HEK293T (cell line): Measurements from ENCODE around the gene KLHL4.
"Not testable (repeated sequence)": the region's sequence is repeated elsewhere in the genome, so short reads cannot be mapped to it uniquely, and the experiment has no call there.

Experiments
- CTCF ChIA-PET: fragments of 350-600 bp; formaldehyde crosslinking; extraction: SDS; loops from one replicate; lab custom pipeline; 2021; ENCODE audit warnings: antibody characterized with exemption, inconsistent platforms; lab: Yijun Ruan, JAX
- POLR2A ChIA-PET: fragments of 350-600 bp; formaldehyde crosslinking; extraction: SDS; loops from one replicate; lab custom pipeline; 2020; ENCODE audit warnings: antibody characterized with exemption, inconsistent platforms; lab: Yijun Ruan, JAX
- DNase-seq: peaks from one replicate; pipeline ENCODE4 v3.0.0; 2012; ENCODE audit warnings: mixed read lengths; ENCODE audit errors: extremely low spot score
- ARNT ChIP-seq: fragments of 450-650 bp; IDR thresholded peaks from 2 replicates; pipeline ENCODE4 v1.6.1; 2017; ENCODE audit warnings: mild to moderate bottlenecking
- BHLHE40 ChIP-seq: fragments of 450-650 bp; IDR thresholded peaks from 2 replicates; pipeline ENCODE4 v1.6.1; 2016; ENCODE audit warnings: mild to moderate bottlenecking, moderate library complexity, borderline replicate concordance
- CTBP1 ChIP-seq: fragments of 450-650 bp; IDR thresholded peaks from 2 replicates; pipeline ENCODE4 v1.6.1; 2016; ENCODE audit warnings: borderline replicate concordance
- ELF4 ChIP-seq: fragments of 450-650 bp; IDR thresholded peaks from 2 replicates; pipeline ENCODE4 v1.6.1; 2017; ENCODE audit warnings: antibody characterized with exemption
- FOXA1 ChIP-seq: fragments of 450-650 bp; IDR thresholded peaks from 2 replicates; pipeline ENCODE4 v1.6.1; 2016; ENCODE audit warnings: mild to moderate bottlenecking
- FOXK2 ChIP-seq: fragments of 450-650 bp; IDR thresholded peaks from 2 replicates; pipeline ENCODE4 v1.6.1; 2016; ENCODE audit warnings: mild to moderate bottlenecking
- FOXM1 ChIP-seq: fragments of 450-650 bp; IDR thresholded peaks from 2 replicates; pipeline ENCODE4 v1.6.1; 2017; ENCODE audit warnings: mild to moderate bottlenecking, borderline replicate concordance
- HDGF ChIP-seq: fragments of 450-650 bp; IDR thresholded peaks from 2 replicates; pipeline ENCODE4 v1.6.1; 2017; ENCODE audit warnings: antibody characterized with exemption, borderline replicate concordance
- L3MBTL2 ChIP-seq: fragments of 450-650 bp; conservative IDR thresholded peaks from 2 replicates; pipeline ENCODE4 v1.6.1; 2016; ENCODE audit warnings: mild to moderate bottlenecking
- LEF1 ChIP-seq: fragments of 450-650 bp; IDR thresholded peaks from 2 replicates; pipeline ENCODE4 v1.6.1; 2017; ENCODE audit warnings: mild to moderate bottlenecking, borderline replicate concordance
- NFRKB ChIP-seq: fragments of 450-650 bp; IDR thresholded peaks from 2 replicates; pipeline ENCODE4 v1.6.1; 2016; ENCODE audit warnings: mild to moderate bottlenecking, moderate library complexity
- SP1 ChIP-seq: fragments of 450-650 bp; IDR thresholded peaks from 2 replicates; pipeline ENCODE4 v1.6.1; 2017
- SUZ12 ChIP-seq: fragments of 450-650 bp; IDR thresholded peaks from 2 replicates; pipeline ENCODE4 v1.6.1; 2016; ENCODE audit warnings: mild to moderate bottlenecking
- TARDBP ChIP-seq: fragments of 450-650 bp; IDR thresholded peaks from 2 replicates; pipeline ENCODE4 v1.6.1; 2016
- ZNF384 ChIP-seq: fragments of 450-650 bp; IDR thresholded peaks from 2 replicates; pipeline ENCODE4 v1.6.1; 2016
- TF ChIP-seq, protein P1 (sequence below): fragments of 450-650 bp; IDR thresholded peaks from 2 replicates; pipeline ENCODE4 v1.6.1; 2016

KLHL4 gene

DNA sequence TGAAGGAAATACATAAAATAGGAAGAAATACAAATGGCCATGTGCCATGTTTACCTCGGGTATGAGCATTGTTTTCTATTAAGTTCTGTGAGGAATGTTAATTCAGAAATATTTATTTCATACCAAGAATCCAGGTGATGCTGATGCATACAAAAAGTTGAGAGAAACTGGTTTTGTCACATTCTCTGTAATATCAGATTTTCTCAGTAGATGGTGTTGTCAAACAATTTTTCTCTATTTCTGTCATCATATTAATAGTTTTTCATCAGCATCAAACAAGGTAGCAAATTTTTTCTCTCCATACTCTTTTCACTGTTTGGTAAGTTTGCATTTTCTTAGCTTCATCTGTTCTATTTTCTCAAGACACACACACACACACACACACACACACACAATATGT, 179.8 kb downstream of the KLHL4 start:
- POLR2A ChIA-PET, result no interaction called here
- DNase-seq, result no peak
- TF ChIP-seq, protein P1, sequence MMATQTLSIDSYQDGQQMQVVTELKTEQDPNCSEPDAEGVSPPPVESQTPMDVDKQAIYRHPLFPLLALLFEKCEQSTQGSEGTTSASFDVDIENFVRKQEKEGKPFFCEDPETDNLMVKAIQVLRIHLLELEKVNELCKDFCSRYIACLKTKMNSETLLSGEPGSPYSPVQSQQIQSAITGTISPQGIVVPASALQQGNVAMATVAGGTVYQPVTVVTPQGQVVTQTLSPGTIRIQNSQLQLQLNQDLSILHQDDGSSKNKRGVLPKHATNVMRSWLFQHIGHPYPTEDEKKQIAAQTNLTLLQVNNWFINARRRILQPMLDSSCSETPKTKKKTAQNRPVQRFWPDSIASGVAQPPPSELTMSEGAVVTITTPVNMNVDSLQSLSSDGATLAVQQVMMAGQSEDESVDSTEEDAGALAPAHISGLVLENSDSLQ, result no peak
- TF ChIP-seq ZNF384, result no peak
- no peak for TF ChIP-seq HDGF
- TF ChIP-seq ARNT, result no peak
- no peak for TF ChIP-seq L3MBTL2
- no peak for TF ChIP-seq LEF1
- TF ChIP-seq SUZ12, result no peak
- no peak for TF ChIP-seq SP1
- no peak for TF ChIP-seq CTBP1
- no peak for TF ChIP-seq FOXK2
- no peak for TF ChIP-seq TARDBP
- TF ChIP-seq FOXM1, result no peak
- no peak for TF ChIP-seq NFRKB
- no peak for TF ChIP-seq FOXA1
- no peak for TF ChIP-seq BHLHE40
- no peak for TF ChIP-seq ELF4
- CTCF ChIA-PET, result no interaction called here

DNA sequence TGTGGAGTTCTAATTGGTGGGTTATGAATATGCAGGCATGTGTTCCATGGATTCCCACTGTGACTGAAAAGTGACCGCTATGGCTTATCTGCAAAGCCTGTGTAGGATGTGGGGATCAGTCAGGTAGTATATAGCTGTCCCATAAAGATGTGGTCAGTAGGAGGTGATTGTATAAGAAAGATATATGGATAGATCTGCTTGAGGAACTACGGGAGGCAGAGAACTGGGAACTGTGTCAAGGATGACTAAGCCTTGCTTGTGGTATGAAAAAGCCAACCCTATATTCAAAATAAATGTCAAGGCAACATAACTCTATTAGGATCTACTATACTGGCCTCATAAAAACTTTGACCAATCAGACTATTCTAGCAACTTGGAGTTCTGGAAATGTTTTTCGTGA, 185.2 kb downstream of the KLHL4 start:
- POLR2A ChIA-PET, result no interaction called here
- no peak for DNase-seq
- CTCF ChIA-PET, result no interaction called here
- TF ChIP-seq, protein P1, result no peak
- TF ChIP-seq BHLHE40 (no peak), SUZ12 (no peak), NFRKB (no peak), ARNT (no peak), L3MBTL2 (no peak), SP1 (no peak), HDGF (no peak), TARDBP (no peak), LEF1 (no peak), ZNF384 (no peak), FOXA1 (no peak), ELF4 (no peak), FOXK2 (no peak), CTBP1 (no peak), FOXM1 (no peak)

DNA sequence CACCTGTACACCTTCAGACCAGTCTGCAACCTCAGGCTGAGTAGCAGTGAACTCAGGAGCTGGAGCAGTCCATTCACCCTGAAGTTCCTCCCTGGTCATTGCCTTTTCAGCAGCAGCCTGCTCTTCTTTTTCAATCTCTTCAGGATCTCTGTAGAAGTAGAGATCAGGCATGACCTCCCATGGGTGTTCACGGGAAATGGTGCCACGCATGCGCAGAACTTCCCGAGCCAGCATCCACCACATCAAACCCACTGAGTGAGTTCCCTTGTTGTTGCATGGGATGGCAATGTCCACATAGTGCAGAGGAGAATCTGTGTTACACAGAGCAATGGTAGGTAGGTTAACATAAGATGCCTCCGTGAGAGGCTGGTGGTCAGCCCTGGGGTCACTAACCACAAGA, 185.9 kb downstream of the KLHL4 start:
- DNase-seq, POLR2A ChIA-PET, CTCF ChIA-PET: not testable (repeated sequence)

DNA sequence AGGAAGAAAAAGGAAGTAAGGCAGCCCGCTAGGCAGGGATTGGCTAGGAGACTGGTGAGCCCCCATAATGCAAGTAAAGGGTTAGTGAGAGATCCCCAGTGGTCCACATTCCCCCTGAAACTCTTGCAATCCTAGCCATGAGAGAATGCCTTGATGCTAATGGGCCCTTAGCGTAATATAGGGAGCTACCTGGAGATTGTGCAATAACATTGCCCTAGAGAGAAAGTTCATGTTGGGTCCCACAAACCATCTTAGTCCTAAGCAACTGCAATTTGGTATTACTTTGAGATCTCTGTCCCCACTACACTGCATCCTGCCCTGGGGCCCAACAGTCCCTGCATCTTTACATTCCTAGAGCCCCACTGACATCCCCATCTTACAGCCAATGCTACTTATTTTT, 188.5 kb downstream of the KLHL4 start:
- ChIA-PET POLR2A (no interaction called here), CTCF (no interaction called here)
- no peak for TF ChIP-seq SUZ12
- TF ChIP-seq HDGF, result no peak
- no peak for DNase-seq

DNA sequence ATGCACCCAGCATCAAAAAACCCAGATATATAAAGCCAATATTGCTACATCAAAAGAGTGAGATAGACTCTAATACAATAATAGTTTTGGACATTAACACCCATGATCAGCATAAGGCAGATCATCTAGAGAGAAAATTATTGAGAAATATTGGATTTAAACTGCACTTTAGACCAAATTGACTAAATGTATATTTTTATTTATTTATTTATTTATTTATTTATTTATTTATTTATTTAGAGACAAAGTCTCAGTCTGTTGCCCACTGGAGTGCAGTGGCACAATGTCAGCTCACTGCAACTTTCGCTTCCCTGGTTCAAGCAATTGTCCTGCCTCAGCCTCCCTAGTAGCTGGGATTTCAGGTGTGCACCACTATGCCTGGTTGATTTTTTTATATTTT, 193.0 kb downstream of the KLHL4 start:
- TF ChIP-seq FOXK2 (no peak), NFRKB (no peak), SP1 (no peak), CTBP1 (no peak), ZNF384 (no peak), FOXA1 (no peak)
- ChIA-PET CTCF (no interaction called here), POLR2A (no interaction called here)
- DNase-seq, result no peak
